ENCODE results near the gene AQP12B. TPM values are rescaled to one million over a fixed set of nuclear protein-coding genes. Genes with fewer than 3 reads are reported as not detected.

The AQP12B gene
- total and polyA plus RNA-seq, 2 of the 8 experiments (the other 6 are each of a cell fraction or from before 2014, with no cell fraction given), result not detected

- Histone ChIP-seq H2BK5ac (ENCODE audit: low read depth, low read length) (no peak overlapping the region), H4K20me1 (replicated peaks in 1 of 2; ENCODE audit: control insufficient read depth in 1 of 2, insufficient read depth in 2 of 2, low read length in 2 of 2) (no peaks in the 10 kb centered on the region), H4K91ac (replicated peaks; ENCODE audit: insufficient read length, low read length) (no peak overlapping the region), H3K79me2 (ENCODE audit: control insufficient read depth in 1 of 2, insufficient read depth in 2 of 2, low read length in 2 of 2) (no peaks in the 10 kb centered on the region), H2BK20ac (ENCODE audit: low read length) (no peak overlapping the region), H3K4me3 (ENCODE audit: extremely low read depth in 1 of 4, insufficient read depth in 2 of 4, low read depth in 3 of 4, low read length in 4 of 4) (no peak overlapping the region), H3K27ac (ENCODE audit: low read depth, low read length) (no peak overlapping the region), H2AK5ac (ENCODE audit: low read depth, low read length) (no peak overlapping the region), H4K5ac (ENCODE audit: insufficient read length, low read depth, low read length) (no peak overlapping the region), H2BK15ac (ENCODE audit: low read length) (no peak overlapping the region), H3K4me2 (ENCODE audit: insufficient read depth in 1 of 2, low read depth in 2 of 2, low read length in 2 of 2) (no peak overlapping the region), H3K9me3 (ENCODE audit: insufficient read depth in 2 of 2, low read depth in 1 of 2, low read length in 1 of 2) (peaks cover 32 to 55% of the 10 kb centered on the region in 2 experiments), H3K36me3 (ENCODE audit: control insufficient read depth in 2 of 4, insufficient read depth in 4 of 4, low read length in 3 of 4) (no peaks in the 10 kb centered on the region), H3K23me2 (ENCODE audit: low read depth, low read length) (no peaks in the 10 kb centered on the region), H3K4ac (replicated peaks; ENCODE audit: insufficient read length, low read depth, low read length) (no peak overlapping the region), H2BK12ac (ENCODE audit: low read depth, low read length) (no peak overlapping the region), H3K14ac (ENCODE audit: insufficient read length) (no peak overlapping the region), H3K79me1 (ENCODE audit: low read depth, low read length) (no peaks in the 10 kb centered on the region), H3K4me1 (replicated peaks in 1 of 4; ENCODE audit: control insufficient read depth in 3 of 4, insufficient read depth in 4 of 4, low read length in 3 of 4) (no peaks in the 10 kb centered on the region; a peak in 1 of 7 replicates), H3K27me3 (replicated peaks in 1 of 4; ENCODE audit: control insufficient read depth in 3 of 4, extremely low read depth in 1 of 4, insufficient read depth in 3 of 4, low read length in 3 of 4) (no peaks in the 10 kb centered on the region; a peak in 1 of 7 replicates), H3K23ac (ENCODE audit: insufficient read length) (no peak overlapping the region), H2BK120ac (replicated peaks; ENCODE audit: low read depth, low read length) (no peak overlapping the region), H4K8ac (ENCODE audit: extremely low read depth, insufficient read depth, low read length) (no peak overlapping the region), H3K9ac (replicated peaks in 1 of 4; ENCODE audit: extremely low read depth in 1 of 4, low read depth in 3 of 4, low read length in 3 of 4) (no peak overlapping the region), H3K56ac (replicated peaks; ENCODE audit: insufficient read length, low read depth, low read length) (no peak overlapping the region), H2AFZ (ENCODE audit: low read length) (no peak overlapping the region), H3K18ac (ENCODE audit: extremely low read depth, low read length) (no peak overlapping the region)
- WGBS, 2 experiments (ENCODE audit: extremely low coverage in 1 of 2, insufficient coverage in 1 of 2, insufficient read length in 1 of 2, insufficient replicate concordance in 2 of 2, low coverage in 1 of 2, low lambda C conversion rate in 2 of 2, missing lambda C conversion rate in 1 of 2), result 75% methylated on average over 3 of the region's 3 CpGs; no CpG with 5 or more reads in 1 of the 2 experiments
- TF ChIP-seq BCL11A (IDR thresholded peaks at IDR 0.05; ENCODE audit: low read depth in 2 of 2, low read length in 2 of 2), result no peak
- TF ChIP-seq KDM5A (IDR thresholded peaks at IDR 0.05; ENCODE audit: low read length), result no peak
- no peak for TF ChIP-seq POLR2AphosphoS5 (IDR thresholded peaks at IDR 0.05; ENCODE audit: low read depth, low read length)
- TF ChIP-seq SP1 (IDR thresholded peaks at IDR 0.05; ENCODE audit: low read depth, low read length), result no peak
- no peak for TF ChIP-seq EZH2 (IDR thresholded peaks at IDR 0.05; ENCODE audit: low read depth, low read length, severe bottlenecking)
- TF ChIP-seq MAFK (IDR thresholded peaks at IDR 0.05; ENCODE audit: low read depth, low read length), result no peak
- no peak for FAIRE-seq
- ChIA-PET CTCF (ENCODE audit: partially characterized antibody) (no interaction called here), POLR2A (ENCODE audit: partially characterized antibody) (no interaction called here)
- DNase-seq (ENCODE audit: low read depth in 1 of 2, low spot score in 2 of 2), result no peak
These were observed 46.6 kb downstream of the AQP12B start for GRCh38 chr2:240635998-240636547.
